C4-2B (cell line): ENCODE results near the gene LAMTOR4.

Experiments
- CTCF ChIP-seq: fragments of 450-650 bp; conservative IDR thresholded peaks from 2 replicates; pipeline ENCODE4 v1.5.1; 2017; ENCODE audit warnings: mild to moderate bottlenecking
- ZFX ChIP-seq: fragments of 450-650 bp; IDR thresholded peaks from 2 replicates; pipeline ENCODE4 v1.6.1; 2017

- TF ChIP-seq CTCF (no peak), ZFX (no peak)
Measured at GRCh38 chr7:100148559-100149328, at the start of gene LAMTOR4.
